Measurements from ENCODE around the gene CD55.
A peak's percentile ranks its signal among the peaks of the same experiment; 100 is the strongest.

- TF ChIP-seq POLR2A (IDR thresholded peaks at IDR 0.05; ENCODE audit: low read depth, low read length) (peak; percentile 84; the same call in 1 of the 2 replicates), POLR2AphosphoS5 (IDR thresholded peaks at IDR 0.05; ENCODE audit: low read depth, low read length) (peak; percentile 85), SPI1 (IDR thresholded peaks at IDR 0.05; ENCODE audit: low read depth, low read length) (peak; percentile 30; the same call in 1 of the 2 replicates), TAF1 (IDR thresholded peaks at IDR 0.05; ENCODE audit: low read depth, low read length) (peak; percentile 84), PAX5 (IDR thresholded peaks at IDR 0.05; ENCODE audit: insufficient read depth, low read length, severe bottlenecking) (peak; percentile 9), POU2F2 (IDR thresholded peaks at IDR 0.05; ENCODE audit: low read depth, low read length) (peak; percentile 42; the same call in 1 of the 2 replicates)
Measured at GRCh38 chr1:207321079-207321789, at the start of gene CD55.

Measured in GM12891 (cell line).